Esophagus mucosa (tissue), 1 donor: ENCODE results near the gene ASAH2B. TPM values are rescaled to one million over a fixed set of nuclear protein-coding genes. Genes with fewer than 3 reads are reported as not detected.

Experiments used
- ATAC-seq: fragments of 200-7000 bp; cut with Tn5 transposase; one replicate; pipeline ENCODE4 v1.9.1; 2020
- total RNA-seq: library from RNA; stranded (reverse); gene quantifications from one replicate; pipeline ENCODE4 v1.2.4, GENCODE V29; 2023
- donor health status: DM: yes; HTN: yes; CAD: no.

ASAH2B gene
- total RNA-seq, 1 donor from 2014 or later: 2.7 TPM

- no peak for ATAC-seq
Measured at GRCh38 chr10:50799595-50799994, 59.9 kb downstream of the ASAH2B start.

GRCh38 chr10:50805981-50806622, 66.4 kb downstream of the ASAH2B start:
- no peak for ATAC-seq

- no peak for ATAC-seq
Measured at GRCh38 chr10:50807851-50808776, 68.4 kb downstream of the ASAH2B start.

Other genes starting within 250 kb of the ASAH2B start
- gene SGMS1, start 116.0 kb upstream of the ASAH2B start, total RNA-seq: 20.8 TPM
- not detected for gene A1CF, start 145.7 kb downstream of the ASAH2B start, total RNA-seq